ENCODE data around the gene SPRR1B.

DNA sequence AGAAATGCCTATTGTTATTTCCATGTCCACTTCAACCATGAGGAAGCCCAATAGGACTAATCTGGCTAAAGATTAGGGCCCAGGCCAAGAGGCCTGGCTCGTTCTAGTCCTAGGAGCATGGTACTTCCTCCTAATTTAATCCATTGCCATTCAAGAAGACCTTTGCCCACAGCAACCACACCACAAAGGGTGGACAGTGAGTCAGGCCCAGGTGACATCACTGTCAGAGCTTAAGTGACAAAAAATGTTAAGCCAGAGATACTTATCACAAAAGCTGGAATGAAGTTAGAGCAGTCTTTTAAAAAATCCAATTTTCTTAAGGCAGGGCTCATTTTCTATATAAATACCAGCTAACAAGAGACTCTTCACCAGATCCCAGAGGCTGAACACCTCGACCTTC is 29.6 kb upstream of the SPRR1B start, which contains the start of gene SPRR3:
- TF ChIP-seq, protein P1, sequence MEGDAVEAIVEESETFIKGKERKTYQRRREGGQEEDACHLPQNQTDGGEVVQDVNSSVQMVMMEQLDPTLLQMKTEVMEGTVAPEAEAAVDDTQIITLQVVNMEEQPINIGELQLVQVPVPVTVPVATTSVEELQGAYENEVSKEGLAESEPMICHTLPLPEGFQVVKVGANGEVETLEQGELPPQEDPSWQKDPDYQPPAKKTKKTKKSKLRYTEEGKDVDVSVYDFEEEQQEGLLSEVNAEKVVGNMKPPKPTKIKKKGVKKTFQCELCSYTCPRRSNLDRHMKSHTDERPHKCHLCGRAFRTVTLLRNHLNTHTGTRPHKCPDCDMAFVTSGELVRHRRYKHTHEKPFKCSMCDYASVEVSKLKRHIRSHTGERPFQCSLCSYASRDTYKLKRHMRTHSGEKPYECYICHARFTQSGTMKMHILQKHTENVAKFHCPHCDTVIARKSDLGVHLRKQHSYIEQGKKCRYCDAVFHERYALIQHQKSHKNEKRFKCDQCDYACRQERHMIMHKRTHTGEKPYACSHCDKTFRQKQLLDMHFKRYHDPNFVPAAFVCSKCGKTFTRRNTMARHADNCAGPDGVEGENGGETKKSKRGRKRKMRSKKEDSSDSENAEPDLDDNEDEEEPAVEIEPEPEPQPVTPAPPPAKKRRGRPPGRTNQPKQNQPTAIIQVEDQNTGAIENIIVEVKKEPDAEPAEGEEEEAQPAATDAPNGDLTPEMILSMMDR (IDR thresholded peaks at IDR 0.05): no peak
- no peak for TF ChIP-seq POLR2AphosphoS5 (IDR thresholded peaks at IDR 0.05)
- no peak for TF ChIP-seq EP300 (IDR thresholded peaks at IDR 0.05)
